Psoas muscle (tissue), 8 donors: ENCODE measurements around the gene ZNF598. TPM values are rescaled to one million over a fixed set of nuclear protein-coding genes. Genes with fewer than 3 reads are reported as not detected.
"Not testable (repeated sequence)": the region's sequence is repeated elsewhere in the genome, so short reads cannot be mapped to it uniquely, and the experiment has no call there.

Source experiments
- ATAC-seq, 4 donors: fragments of 200-7000 bp; cut with Tn5 transposase; one replicate each; pipeline ENCODE4 v1.9.1; 2020; ENCODE audit warnings: moderate library complexity in 3 of 4, mild to moderate bottlenecking in 2 of 4
- DNase-seq, 2 donors: peaks; one replicate each; pipeline ENCODE4 v3.0.0-alpha.2; 2020
- H3K27ac ChIP-seq: fragments of 200-600 bp; one replicate; pipeline ENCODE4 v1.8.0; 2022
- H3K27me3 ChIP-seq, 3 donors: fragments of 200-600 bp in 1 of 3; one replicate each; pipeline versions ENCODE4 v1.6.1 to v1.8.0; 2013 to 2022; ENCODE audit warnings: low read length in 2 of 3, mild to moderate bottlenecking in 2 of 3, moderate library complexity in 1 of 3; ENCODE audit not compliant: insufficient read depth in 3 of 3
- H3K36me3 ChIP-seq, 2 donors: fragments of 200-600 bp in 1 of 2; one replicate each; pipeline versions ENCODE4 v1.6.1 to v1.8.0; 2013 to 2022; ENCODE audit warnings: low read depth in 1 of 2, mild to moderate bottlenecking in 1 of 2, moderate library complexity in 1 of 2; ENCODE audit not compliant: insufficient read depth in 1 of 2
- H3K4me1 ChIP-seq: fragments of 200-600 bp; one replicate; pipeline ENCODE4 v1.8.0; 2022
- H3K4me3 ChIP-seq: fragments of 200-600 bp; one replicate; pipeline ENCODE4 v1.8.0; 2022; ENCODE audit warnings: mild to moderate bottlenecking
- H3K9me3 ChIP-seq: fragments of 200-600 bp; one replicate; pipeline ENCODE4 v1.8.0; 2022
- CTCF ChIP-seq: fragments of 200-600 bp; IDR thresholded peaks from one replicate; pipeline ENCODE4 v1.8.0; 2022; ENCODE audit warnings: antibody characterized with exemption
- WGBS, 3 donors: extraction: QIAGEN DNeasy Blood & Tissue Kit; methylation state at CpG; one replicate each; pipeline versions ENCODE4 v1.1.6 to v1.1.7; 2013; 5-methylcytosine and 5-hydroxymethylcytosine counted together
- intact Hi-C, 2 donors: fragments of 100-400 bp; cut with DNase I; formaldehyde crosslinking; loops; one replicate each; pipeline versions ENCODE4 v1.11.0 to v1.14.2; 2022
- polyA plus RNA-seq, 3 donors: library from polyadenylated mRNA; stranded (reverse); fragments of 200-250 nt; gene quantifications; one replicate each; pipeline ENCODE4 v1.2.3, GENCODE V29; 2013
- total RNA-seq, 4 donors: library from RNA; stranded (reverse); fragmentation: NEBNext Ultra II Directional in 2 of 4; extraction: Animal tissue kit (Norgen Biotek cat#: 25700) in 2 of 4; gene quantifications; one replicate each; pipeline versions ENCODE4 v1.2.1 to v1.2.4, GENCODE V29; 2021 to 2023
- donor health status: healthy with polysubstance abuse.
- donor health status: DM: no; HTN: no; CAD: no; lungs with moderate emphysema.
- donor health status: Bipolar disorder and iron deficiency.
- donor health status: healthy.
- donor health status: DM: yes; HTN: yes; CAD: no.
- donor health status: DM: no; HTN: no; CAD: no.
- donor health status: DM: no; HTN: no; CAD: no.
- donor health status: DM: yes; HTN: yes; CAD: no.

Gene ZNF598
- total and polyA plus RNA-seq, 7 donors = 27.4 to 58.8 (median 46.0) TPM

- H3K4me3 ChIP-seq = peak overlapping the region; percentile 78
- H3K27ac ChIP-seq = peak overlapping the region; percentile 91
- no peak for TF ChIP-seq CTCF
- ATAC-seq (no peak), DNase-seq (no peak)
- H3K27me3 ChIP-seq = no peaks in the 10 kb centered on the region
- no peaks in the 10 kb centered on the region for H3K9me3 ChIP-seq
- 20 to 22% (median 21%) methylated on average over 24 of the region's 24 CpGs for WGBS, 3 donors
- peaks cover 26% of the 10 kb centered on the region for H3K4me1 ChIP-seq
- H3K36me3 ChIP-seq = peaks cover 0 to 32% of the 10 kb centered on the region in 2 donors
- intact Hi-C loops = no loop called here
Observed at GRCh38 chr16:1965396-1966001, 44.1 kb downstream of the ZNF598 start.

- Histone ChIP-seq H3K27me3 (no peaks in the 10 kb centered on the region), H3K4me1 (peaks cover 28% of the 10 kb centered on the region), H3K27ac (peak within 1 kb of the TSS; percentile 91), H3K4me3 (peak within 1 kb of the TSS; percentile 78), H3K9me3 (no peaks in the 10 kb centered on the region), H3K36me3 (peaks cover 0 to 32% of the 10 kb centered on the region in 2 donors)
- WGBS, 3 donors = 0 to 1% (median 1%) methylated on average over 69 to 97 of the region's 97 CpGs
- TF ChIP-seq CTCF = no peak
- intact Hi-C loops = no loop called here
- DNase-seq (peak; percentile 99 to 100), ATAC-seq (peak; percentile 94 to 97 (median 95))
Observed at GRCh38 chr16:1964506-1965395, 44.9 kb downstream of the ZNF598 start, which contains the start of gene RPS2. Gene RPS2 (minus strand): TSS chr16:1964826. CDS start chr16:1964625, 201 bp downstream.

- no peaks in the 10 kb centered on the region for H3K27me3 ChIP-seq
- no peaks in the 10 kb centered on the region for H3K9me3 ChIP-seq
- peaks cover 0 to 32% of the 10 kb centered on the region in 2 donors for H3K36me3 ChIP-seq
- no peak for TF ChIP-seq CTCF
- H3K4me3 ChIP-seq = peak overlapping the region; percentile 78
- peaks cover 29% of the 10 kb centered on the region for H3K4me1 ChIP-seq
- peak overlapping the region; percentile 91 for H3K27ac ChIP-seq
- intact Hi-C loops = no loop called here
- DNase-seq (peak in 1 of 2 donors; percentile 54), ATAC-seq (peak; percentile 20 to 40 (median 36))
- 9 to 13% (median 10%) methylated on average over 37 to 44 of the region's 44 CpGs for WGBS, 3 donors
Observed at GRCh38 chr16:1963806-1964505, 45.7 kb downstream of the ZNF598 start.

GRCh38 chr16:1962161-1963153, 47.2 kb downstream of the ZNF598 start:
- H3K27ac ChIP-seq, ATAC-seq, intact Hi-C loops, DNase-seq, H3K9me3 ChIP-seq, H3K27me3 ChIP-seq: not testable (repeated sequence)
- 81 to 82% (median 81%) methylated on average over 29 to 37 of the region's 37 CpGs for WGBS, 3 donors
- peak overlapping the region; percentile 78 for H3K4me3 ChIP-seq
- H3K4me1 ChIP-seq = peaks cover 34% of the 10 kb centered on the region
- peaks cover 0 to 32% of the 10 kb centered on the region in 2 donors for H3K36me3 ChIP-seq
